Stimulated activated CD4-positive, alpha-beta T cell treated with anti-CD3 and anti-CD28 coated beads, Interleukin-2, amount 100 ng/mL, for 24 hours (primary cell): Measurements from ENCODE around the gene ATP5MG.
"Not testable (repeated sequence)": the region's sequence is repeated elsewhere in the genome, so short reads cannot be mapped to it uniquely, and the experiment has no call there.

Experiments used
- DNase-seq, 2 donors: peaks; one replicate each; pipeline ENCODE4 v3.0.0-alpha.2; 2020

ATP5MG gene, protein sequence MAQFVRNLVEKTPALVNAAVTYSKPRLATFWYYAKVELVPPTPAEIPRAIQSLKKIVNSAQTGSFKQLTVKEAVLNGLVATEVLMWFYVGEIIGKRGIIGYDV

DNA sequence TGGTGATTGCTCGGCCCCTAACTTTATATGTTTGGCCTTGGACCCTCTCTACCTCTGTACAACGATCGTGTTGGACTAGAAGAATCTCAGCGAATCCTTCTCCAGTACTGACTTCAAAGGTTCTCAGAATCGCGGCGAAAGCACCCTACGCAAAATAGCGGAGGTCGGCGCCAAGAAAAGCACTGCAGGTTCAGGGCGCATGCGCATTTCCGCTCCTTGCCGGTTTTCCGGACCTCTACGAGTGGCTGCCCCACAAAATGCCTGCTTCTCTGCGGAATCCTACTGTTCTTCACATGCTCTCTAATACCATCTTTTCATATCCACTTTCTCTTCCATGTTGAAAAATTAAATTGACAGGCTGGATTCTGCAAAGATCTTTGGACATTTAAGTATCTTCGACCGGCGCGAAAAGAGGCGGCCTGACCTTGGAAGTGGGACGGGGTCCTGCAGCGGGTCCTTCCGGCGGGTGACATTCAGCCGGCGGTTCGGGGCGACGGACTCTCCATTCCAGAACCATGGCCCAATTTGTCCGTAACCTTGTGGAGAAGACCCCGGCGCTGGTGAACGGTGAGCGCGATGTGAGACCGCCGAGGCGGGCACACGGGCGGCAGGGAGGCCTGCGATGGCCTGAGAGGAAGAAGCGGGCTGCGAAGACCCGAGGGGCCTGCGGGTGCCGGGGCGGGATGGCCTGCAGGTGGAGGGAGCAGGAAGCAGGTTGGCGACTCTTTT, at the start of gene ATP5MG:
Gene ATP5MG, plus strand, starts transcription at position 456 of the 729 bp plus-strand sequence. Its CDS starts 60 bp downstream, at position 516.
- DNase-seq: peak; percentile 93

DNA sequence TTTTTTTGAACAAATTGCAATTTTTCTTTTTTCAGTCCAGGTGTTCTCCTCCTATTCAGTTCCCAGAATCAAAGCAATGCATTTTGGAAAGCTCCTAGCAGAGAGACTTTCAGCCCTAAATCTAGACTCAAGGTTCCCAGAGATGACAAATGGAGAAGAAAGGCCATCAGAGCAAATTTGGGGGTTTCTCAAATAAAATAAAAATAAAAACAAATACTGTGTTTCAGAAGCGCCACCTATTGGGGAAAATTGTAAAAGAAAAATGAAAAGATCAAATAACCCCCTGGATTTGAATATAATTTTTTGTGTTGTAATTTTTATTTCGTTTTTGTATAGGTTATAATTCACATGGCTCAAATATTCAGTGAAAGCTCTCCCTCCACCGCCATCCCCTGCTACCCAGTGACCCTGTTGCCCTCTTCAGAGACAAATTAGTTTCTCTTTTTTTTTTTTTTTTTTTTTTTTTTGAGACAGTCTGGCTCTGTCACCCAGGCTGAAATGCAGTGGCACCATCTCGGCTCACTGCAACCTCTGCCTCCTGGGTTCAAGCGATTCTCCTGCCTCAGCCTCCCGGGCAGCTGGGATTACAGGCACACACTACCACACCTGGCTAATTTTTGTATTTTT, 48.2 kb upstream of the ATP5MG start:
- DNase-seq: no peak

DNA sequence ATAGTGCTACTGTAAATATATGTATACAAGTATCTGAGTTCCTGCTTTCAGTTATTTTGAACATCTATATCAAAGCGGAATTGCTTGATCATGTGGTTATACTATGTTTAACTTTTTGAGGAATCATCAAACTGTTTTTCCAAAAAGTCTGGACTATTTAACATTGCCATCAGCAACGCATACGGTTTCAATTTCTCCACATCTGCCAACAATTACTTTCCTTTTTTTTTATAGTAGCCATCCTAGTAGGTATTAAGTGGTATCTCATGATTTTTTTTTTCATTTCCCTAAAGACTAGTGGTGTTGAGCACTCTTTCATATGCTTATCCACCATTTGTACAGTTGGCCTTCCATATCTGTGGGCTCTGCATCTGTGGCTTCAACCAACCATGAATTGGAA, 43.3 kb upstream of the ATP5MG start:
- DNase-seq: no peak

- peak; percentile 99 for DNase-seq
Measured at GRCh38 chr11:118359295-118359958, 42.0 kb upstream of the ATP5MG start, which contains the start of gene UBE4A. TSS of gene UBE4A (plus strand) at chr11:118359600. CDS start at chr11:118365081, 5,481 bp downstream.

DNA sequence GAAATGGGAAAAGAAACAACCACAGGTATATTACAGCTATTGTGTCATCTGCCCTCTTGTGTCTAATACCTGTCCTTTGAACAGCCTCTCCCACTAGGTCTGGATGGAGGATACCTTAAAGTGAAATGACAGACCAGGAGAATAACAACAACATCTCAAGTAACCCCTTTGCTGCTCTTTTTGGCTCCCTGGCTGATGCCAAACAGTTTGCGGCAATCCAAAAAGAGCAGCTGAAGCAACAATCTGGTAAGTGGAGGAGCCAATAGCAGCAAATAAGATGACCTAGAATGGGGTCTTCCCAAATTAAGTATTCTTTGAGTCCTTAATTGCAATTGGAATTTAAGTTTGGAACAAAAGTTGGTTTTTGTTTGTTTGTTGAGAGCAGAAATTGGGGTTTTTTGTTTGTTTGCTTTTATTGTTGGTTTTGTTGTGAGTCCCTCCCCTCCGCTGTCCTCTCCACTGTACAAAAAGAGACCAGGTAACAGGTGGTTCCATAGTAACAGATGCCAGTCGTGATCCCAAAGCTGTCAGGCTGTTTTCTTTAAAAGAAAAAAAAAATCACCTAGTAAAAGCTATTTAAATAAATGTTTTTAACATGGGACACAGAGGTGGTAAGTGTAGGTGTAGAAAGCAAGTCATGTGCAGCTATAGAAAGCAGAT, 36.3 kb upstream of the ATP5MG start:
- DNase-seq: no peak

- no peak for DNase-seq
Measured at GRCh38 chr11:118366287-118366686, 35.1 kb upstream of the ATP5MG start.

DNA sequence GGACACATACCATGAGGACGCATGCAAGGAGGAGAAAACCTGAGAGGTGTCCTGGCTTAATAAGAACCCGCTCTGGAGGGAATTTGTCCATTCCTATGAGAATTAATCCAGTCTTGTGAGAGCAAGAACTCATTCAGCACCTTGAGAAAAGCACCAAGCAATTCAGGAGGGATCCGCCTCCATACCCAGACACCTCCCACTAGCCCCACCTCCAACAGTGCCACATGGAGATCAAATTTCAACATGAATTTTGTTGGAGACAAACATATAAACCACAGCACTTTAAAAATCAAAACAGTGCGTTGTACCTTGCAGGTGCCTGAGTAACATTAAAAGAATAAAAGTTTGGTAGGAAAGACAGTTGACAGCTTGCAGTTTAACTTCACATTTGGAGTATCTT, 30.6 kb upstream of the ATP5MG start:
- no peak for DNase-seq

- DNase-seq: no peak
Measured at GRCh38 chr11:118373263-118373662, 28.1 kb upstream of the ATP5MG start.

- DNase-seq: no peak
Measured at GRCh38 chr11:118373871-118374270, 27.5 kb upstream of the ATP5MG start.

GRCh38 chr11:118374729-118375128, 26.7 kb upstream of the ATP5MG start:
- no peak for DNase-seq

DNA sequence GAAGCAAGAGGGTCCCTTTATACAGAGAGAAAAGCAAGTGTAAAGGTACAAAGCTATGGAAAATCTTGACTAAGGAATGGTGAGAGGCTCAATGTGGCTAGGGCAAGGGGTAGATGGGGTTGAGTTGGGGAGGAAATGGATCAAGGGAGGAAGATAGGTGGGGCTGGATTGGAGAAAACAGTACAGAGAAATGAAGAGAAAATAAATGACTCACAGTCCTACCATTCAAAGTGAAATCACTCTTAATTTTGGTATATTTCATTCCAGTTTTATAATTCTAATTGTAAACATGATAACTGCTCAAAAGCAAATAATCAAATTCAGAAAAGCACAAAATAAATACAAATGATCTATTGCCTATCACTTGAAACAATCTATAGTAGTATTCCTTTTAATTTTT, 25.4 kb upstream of the ATP5MG start:
- no peak for DNase-seq

- DNase-seq: no peak
Measured at GRCh38 chr11:118379497-118379896, 21.9 kb upstream of the ATP5MG start.

- DNase-seq: no peak
Measured at GRCh38 chr11:118380571-118380970, 20.8 kb upstream of the ATP5MG start.

GRCh38 chr11:118382954-118383353, 18.5 kb upstream of the ATP5MG start:
- no peak for DNase-seq

DNA sequence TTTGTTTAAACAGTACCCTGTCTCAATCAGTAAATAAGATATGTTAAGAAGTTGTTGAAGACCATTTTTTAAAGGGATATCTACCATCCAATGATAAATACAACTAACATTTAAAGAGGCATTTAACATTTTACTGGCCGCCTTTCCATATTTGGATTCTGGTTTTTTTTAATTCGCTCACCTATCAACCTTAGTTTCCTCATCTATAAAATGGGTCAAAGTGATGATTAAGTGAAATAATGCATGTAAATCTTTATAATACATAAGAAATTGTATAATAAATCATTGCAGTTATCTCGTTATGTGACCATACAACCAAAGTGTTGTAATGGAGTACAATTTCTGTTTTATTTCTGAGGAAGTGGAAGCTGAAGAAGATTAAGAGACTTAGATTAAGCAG, 17.7 kb upstream of the ATP5MG start:
- no peak for DNase-seq

DNA sequence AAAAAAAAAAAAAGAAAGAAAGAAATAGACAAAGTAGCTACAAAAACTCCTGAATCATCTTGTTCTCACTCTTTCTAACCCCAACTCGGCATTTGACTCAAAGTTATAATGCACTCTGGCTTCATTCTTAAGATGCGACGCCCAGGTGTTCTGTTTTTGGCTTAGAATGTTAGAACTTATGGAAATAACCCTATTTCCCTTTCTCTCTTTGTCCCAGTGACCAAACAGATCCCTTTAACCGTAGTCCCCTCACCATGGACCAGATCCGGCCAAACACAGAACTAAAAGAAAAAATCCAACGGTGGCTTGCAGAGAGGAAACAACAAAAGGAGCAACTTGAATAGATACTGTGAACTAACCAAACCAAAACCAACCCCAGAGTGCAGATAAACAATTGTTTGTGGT, 5.3 kb upstream of the ATP5MG start:
- no peak for DNase-seq

GRCh38 chr11:118397448-118397847, 4.0 kb upstream of the ATP5MG start:
- DNase-seq: no peak

- DNase-seq: peak; percentile 16 to 46
Measured at GRCh38 chr11:118398791-118399559, 2.4 kb upstream of the ATP5MG start.

DNA sequence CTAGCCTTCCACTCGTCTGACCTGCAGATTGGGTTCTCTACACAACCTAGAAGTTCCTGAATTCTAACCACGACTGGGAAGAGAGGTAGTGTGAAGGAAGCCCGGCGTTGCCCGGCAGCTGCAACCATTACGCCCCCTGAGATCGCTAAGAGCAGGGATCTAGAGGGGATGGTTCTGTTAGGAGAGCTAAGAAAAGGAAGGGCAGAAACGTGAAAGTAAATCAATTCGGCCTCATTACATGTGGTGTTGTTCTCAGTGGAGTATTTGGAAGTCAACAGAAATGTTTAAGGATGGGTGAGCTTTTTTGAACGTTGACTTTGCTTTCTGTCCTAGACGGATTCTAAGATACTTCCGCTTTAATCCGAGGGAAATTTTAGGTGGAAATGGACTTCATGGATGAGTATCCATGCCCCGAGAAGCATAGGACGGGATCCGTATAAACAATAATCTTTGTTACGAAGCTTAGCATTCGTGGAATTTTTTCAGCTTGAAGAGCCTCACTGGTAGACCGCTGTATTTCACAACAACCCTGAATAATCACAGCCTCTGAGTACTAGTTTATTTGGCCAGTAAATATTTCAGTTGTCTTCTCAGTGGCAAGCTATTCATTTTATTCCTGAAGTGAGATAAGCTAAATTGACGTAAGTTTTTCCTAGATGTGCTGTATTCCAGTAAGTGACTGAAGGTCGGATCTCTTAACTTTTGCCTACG, 629 bp downstream of the ATP5MG start:
- DNase-seq: no peak

GRCh38 chr11:118402594-118402993, 1.2 kb downstream of the ATP5MG start:
- DNase-seq: not testable (repeated sequence)

GRCh38 chr11:118406599-118407166, 5.3 kb downstream of the ATP5MG start:
- DNase-seq: no peak
